GM10847 (cell line): ENCODE data around the gene PHF2.

ENCODE experiments used
- POLR2A ChIP-seq: IDR thresholded peaks from 2 replicates; pipeline ENCODE4 v1.6.1; 2011; ENCODE audit not compliant: insufficient read length; ENCODE audit errors: extremely low read depth

PHF2 gene

GRCh38 chr9:93576258-93577077 lies at the start of gene PHF2:
PHF2 (plus strand) TSS chr9:93576584; CDS start chr9:93576774, 190 bp downstream.
- peak; percentile 28 for TF ChIP-seq POLR2A

GRCh38 chr9:93531374-93531773 lies 45.0 kb upstream of the PHF2 start:
- TF ChIP-seq POLR2A = no peak

GRCh38 chr9:93532141-93532540 lies 44.2 kb upstream of the PHF2 start:
- TF ChIP-seq POLR2A = no peak

- no peak for TF ChIP-seq POLR2A
Observed at GRCh38 chr9:93533863-93534262, 42.5 kb upstream of the PHF2 start.

GRCh38 chr9:93536167-93536566 lies 40.2 kb upstream of the PHF2 start:
- no peak for TF ChIP-seq POLR2A

- TF ChIP-seq POLR2A = no peak
Observed at GRCh38 chr9:93536874-93537273, 39.5 kb upstream of the PHF2 start.

GRCh38 chr9:93540305-93540704 lies 36.1 kb upstream of the PHF2 start:
- TF ChIP-seq POLR2A = no peak

- TF ChIP-seq POLR2A = no peak
Observed at GRCh38 chr9:93541005-93541404, 35.4 kb upstream of the PHF2 start.

- TF ChIP-seq POLR2A = no peak
Observed at GRCh38 chr9:93541581-93542349, 34.6 kb upstream of the PHF2 start.

- no peak for TF ChIP-seq POLR2A
Observed at GRCh38 chr9:93543117-93543516, 33.3 kb upstream of the PHF2 start.

- no peak for TF ChIP-seq POLR2A
Observed at GRCh38 chr9:93546356-93546755, 30.0 kb upstream of the PHF2 start.

- no peak for TF ChIP-seq POLR2A
Observed at GRCh38 chr9:93549611-93550010, 26.8 kb upstream of the PHF2 start.

- TF ChIP-seq POLR2A = no peak
Observed at GRCh38 chr9:93552923-93553322, 23.5 kb upstream of the PHF2 start.

GRCh38 chr9:93555370-93555769 lies 21.0 kb upstream of the PHF2 start:
- TF ChIP-seq POLR2A = no peak

- TF ChIP-seq POLR2A = no peak
Observed at GRCh38 chr9:93557366-93558137, 18.8 kb upstream of the PHF2 start.

GRCh38 chr9:93558503-93558902 lies 17.9 kb upstream of the PHF2 start:
- no peak for TF ChIP-seq POLR2A

GRCh38 chr9:93560991-93561390 lies 15.4 kb upstream of the PHF2 start:
- no peak for TF ChIP-seq POLR2A
